ENCODE results near the gene CNIH3.

DNA sequence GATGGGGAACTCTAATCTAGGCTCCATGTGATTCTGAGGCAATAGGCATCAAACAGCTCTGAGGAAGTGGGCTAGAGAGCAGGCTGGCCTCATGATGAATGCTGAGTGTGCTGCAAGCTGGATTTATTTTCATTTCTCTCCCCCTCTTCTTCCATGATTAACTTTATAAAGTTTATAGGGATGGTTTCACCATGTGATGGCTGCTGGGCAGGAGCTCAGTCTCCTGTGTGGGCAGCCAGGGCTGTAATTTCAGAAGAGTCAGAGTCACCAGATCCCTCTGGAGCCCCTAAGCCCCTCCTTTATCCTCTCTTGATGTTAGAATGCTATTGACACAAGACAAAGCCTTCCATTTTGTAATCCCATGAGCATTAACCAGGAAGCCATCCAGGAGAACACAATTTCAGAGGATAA, 143.6 kb downstream of the CNIH3 start:
- TF ChIP-seq, protein P1, sequence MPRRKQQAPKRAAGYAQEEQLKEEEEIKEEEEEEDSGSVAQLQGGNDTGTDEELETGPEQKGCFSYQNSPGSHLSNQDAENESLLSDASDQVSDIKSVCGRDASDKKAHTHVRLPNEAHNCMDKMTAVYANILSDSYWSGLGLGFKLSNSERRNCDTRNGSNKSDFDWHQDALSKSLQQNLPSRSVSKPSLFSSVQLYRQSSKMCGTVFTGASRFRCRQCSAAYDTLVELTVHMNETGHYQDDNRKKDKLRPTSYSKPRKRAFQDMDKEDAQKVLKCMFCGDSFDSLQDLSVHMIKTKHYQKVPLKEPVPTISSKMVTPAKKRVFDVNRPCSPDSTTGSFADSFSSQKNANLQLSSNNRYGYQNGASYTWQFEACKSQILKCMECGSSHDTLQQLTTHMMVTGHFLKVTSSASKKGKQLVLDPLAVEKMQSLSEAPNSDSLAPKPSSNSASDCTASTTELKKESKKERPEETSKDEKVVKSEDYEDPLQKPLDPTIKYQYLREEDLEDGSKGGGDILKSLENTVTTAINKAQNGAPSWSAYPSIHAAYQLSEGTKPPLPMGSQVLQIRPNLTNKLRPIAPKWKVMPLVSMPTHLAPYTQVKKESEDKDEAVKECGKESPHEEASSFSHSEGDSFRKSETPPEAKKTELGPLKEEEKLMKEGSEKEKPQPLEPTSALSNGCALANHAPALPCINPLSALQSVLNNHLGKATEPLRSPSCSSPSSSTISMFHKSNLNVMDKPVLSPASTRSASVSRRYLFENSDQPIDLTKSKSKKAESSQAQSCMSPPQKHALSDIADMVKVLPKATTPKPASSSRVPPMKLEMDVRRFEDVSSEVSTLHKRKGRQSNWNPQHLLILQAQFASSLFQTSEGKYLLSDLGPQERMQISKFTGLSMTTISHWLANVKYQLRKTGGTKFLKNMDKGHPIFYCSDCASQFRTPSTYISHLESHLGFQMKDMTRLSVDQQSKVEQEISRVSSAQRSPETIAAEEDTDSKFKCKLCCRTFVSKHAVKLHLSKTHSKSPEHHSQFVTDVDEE (CRISPR knock-in tag; IDR thresholded peaks at IDR 0.05): no peak
- no peak for TF ChIP-seq ARNTL (CRISPR knock-in tag; IDR thresholded peaks at IDR 0.05; ENCODE audit: borderline replicate concordance, low read depth)
- TF ChIP-seq, protein P2, sequence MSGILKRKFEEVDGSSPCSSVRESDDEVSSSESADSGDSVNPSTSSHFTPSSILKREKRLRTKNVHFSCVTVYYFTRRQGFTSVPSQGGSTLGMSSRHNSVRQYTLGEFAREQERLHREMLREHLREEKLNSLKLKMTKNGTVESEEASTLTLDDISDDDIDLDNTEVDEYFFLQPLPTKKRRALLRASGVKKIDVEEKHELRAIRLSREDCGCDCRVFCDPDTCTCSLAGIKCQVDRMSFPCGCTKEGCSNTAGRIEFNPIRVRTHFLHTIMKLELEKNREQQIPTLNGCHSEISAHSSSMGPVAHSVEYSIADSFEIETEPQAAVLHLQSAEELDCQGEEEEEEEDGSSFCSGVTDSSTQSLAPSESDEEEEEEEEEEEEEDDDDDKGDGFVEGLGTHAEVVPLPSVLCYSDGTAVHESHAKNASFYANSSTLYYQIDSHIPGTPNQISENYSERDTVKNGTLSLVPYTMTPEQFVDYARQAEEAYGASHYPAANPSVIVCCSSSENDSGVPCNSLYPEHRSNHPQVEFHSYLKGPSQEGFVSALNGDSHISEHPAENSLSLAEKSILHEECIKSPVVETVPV (CRISPR knock-in tag; IDR thresholded peaks at IDR 0.05): no peak
- TF ChIP-seq, protein P3, sequence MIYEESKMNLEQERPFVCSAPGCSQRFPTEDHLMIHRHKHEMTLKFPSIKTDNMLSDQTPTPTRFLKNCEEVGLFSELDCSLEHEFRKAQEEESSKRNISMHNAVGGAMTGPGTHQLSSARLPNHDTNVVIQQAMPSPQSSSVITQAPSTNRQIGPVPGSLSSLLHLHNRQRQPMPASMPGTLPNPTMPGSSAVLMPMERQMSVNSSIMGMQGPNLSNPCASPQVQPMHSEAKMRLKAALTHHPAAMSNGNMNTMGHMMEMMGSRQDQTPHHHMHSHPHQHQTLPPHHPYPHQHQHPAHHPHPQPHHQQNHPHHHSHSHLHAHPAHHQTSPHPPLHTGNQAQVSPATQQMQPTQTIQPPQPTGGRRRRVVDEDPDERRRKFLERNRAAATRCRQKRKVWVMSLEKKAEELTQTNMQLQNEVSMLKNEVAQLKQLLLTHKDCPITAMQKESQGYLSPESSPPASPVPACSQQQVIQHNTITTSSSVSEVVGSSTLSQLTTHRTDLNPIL (CRISPR knock-in tag; IDR thresholded peaks at IDR 0.05; ENCODE audit: low read depth): no peak

Data from SK-N-SH treated with all-trans-retinoic acid at 6 μM for 48 hours (cell line).